ENCODE results near the gene LAMC3. TPM values are rescaled to one million over a fixed set of nuclear protein-coding genes. Genes with fewer than 3 reads are reported as not detected.

LAMC3 gene
- total RNA-seq, 1 experiment from 2014 or later, result 4.6 TPM

GRCh38 chr9:130988905-130989304 is 20.1 kb upstream of the LAMC3 start:
- no peak for TF ChIP-seq CTCF (conservative IDR thresholded peaks at IDR 0.05; ENCODE audit: low read depth, low read length)
- no peak for TF ChIP-seq EZH2 (IDR thresholded peaks at IDR 0.05; ENCODE audit: low read length, unreplicated experiment)
- TF ChIP-seq EZH2phosphoT487 (IDR thresholded peaks at IDR 0.05; ENCODE audit: borderline replicate concordance, low read length), result no peak
- Histone ChIP-seq H3K27ac (ENCODE audit: low read length) (no peak overlapping the region), H3K36me3 (ENCODE audit: low read depth, low read length) (no peaks in the 10 kb centered on the region), H3K79me2 (ENCODE audit: low read length) (no peaks in the 10 kb centered on the region), H3K27me3 (ENCODE audit: low read length) (no peaks in the 10 kb centered on the region), H4K20me1 (ENCODE audit: low read length) (no peaks in the 10 kb centered on the region), H2AFZ (ENCODE audit: low read length) (no peak overlapping the region), H3K9me2 (replicated peaks; ENCODE audit: low read length) (no peaks in the 10 kb centered on the region), H3K9ac (ENCODE audit: low read length) (no peak overlapping the region), H3K9me3 (ENCODE audit: low read length) (no peaks in the 10 kb centered on the region), H3K4me3 (ENCODE audit: low read length) (no peak overlapping the region), H3K4me2 (ENCODE audit: low read length) (no peak overlapping the region), H3F3A (ENCODE audit: low read length, unreplicated experiment) (no peaks in the 10 kb centered on the region), H3K4me1 (ENCODE audit: insufficient read depth, low read length) (no peaks in the 10 kb centered on the region)
- BruUV-seq (replicated peaks), result no TSS peak
- no peak for ATAC-seq
- CTCF ChIA-PET, result no interaction called here
- DNase-seq, result no peak
- POLR2A ChIA-PET (ENCODE audit: unreplicated experiment), result no interaction called here
- intact Hi-C loops (cut with micrococcal nuclease), result no loop called here

GRCh38 chr9:130989391-130989790 is 19.6 kb upstream of the LAMC3 start:
- TF ChIP-seq EZH2 (IDR thresholded peaks at IDR 0.05; ENCODE audit: low read length, unreplicated experiment), result no peak
- no peak for TF ChIP-seq CTCF (conservative IDR thresholded peaks at IDR 0.05; ENCODE audit: low read depth, low read length)
- no peak for TF ChIP-seq EZH2phosphoT487 (IDR thresholded peaks at IDR 0.05; ENCODE audit: borderline replicate concordance, low read length)
- Histone ChIP-seq H3K27ac (ENCODE audit: low read length) (no peak overlapping the region), H3K27me3 (ENCODE audit: low read length) (no peaks in the 10 kb centered on the region), H3K79me2 (ENCODE audit: low read length) (no peaks in the 10 kb centered on the region), H3K36me3 (ENCODE audit: low read depth, low read length) (no peaks in the 10 kb centered on the region), H4K20me1 (ENCODE audit: low read length) (no peaks in the 10 kb centered on the region), H3K9me2 (replicated peaks; ENCODE audit: low read length) (no peaks in the 10 kb centered on the region), H3K4me2 (ENCODE audit: low read length) (no peak overlapping the region), H3K4me3 (ENCODE audit: low read length) (no peak overlapping the region), H2AFZ (ENCODE audit: low read length) (no peak overlapping the region), H3F3A (ENCODE audit: low read length, unreplicated experiment) (no peaks in the 10 kb centered on the region), H3K9ac (ENCODE audit: low read length) (no peak overlapping the region), H3K9me3 (ENCODE audit: low read length) (no peaks in the 10 kb centered on the region), H3K4me1 (ENCODE audit: insufficient read depth, low read length) (no peaks in the 10 kb centered on the region)
- intact Hi-C loops (cut with micrococcal nuclease), result no loop called here
- CTCF ChIA-PET, result no interaction called here
- BruUV-seq (replicated peaks), result no TSS peak
- POLR2A ChIA-PET (ENCODE audit: unreplicated experiment), result no interaction called here
- ATAC-seq (no peak), DNase-seq (no peak)

DNA sequence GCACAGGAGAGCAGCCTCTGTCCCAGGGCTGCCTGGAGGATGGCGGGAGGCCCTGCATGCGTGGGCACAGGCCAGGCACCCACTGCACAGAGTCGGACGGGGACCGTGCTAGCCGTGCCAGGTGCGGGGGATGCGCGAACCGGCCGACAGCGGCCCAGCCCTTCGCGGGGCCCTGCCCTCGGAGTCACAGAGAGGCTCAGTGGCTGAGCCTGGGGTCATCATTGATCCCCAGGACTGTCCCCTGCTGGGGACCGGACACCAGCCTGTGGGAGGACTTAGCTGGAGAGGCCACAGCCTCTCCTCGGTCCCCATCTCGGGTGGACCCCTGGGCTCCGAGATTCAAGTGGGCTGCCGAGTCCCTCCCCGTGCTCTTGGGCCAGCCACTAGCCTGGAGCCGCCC is 19.1 kb upstream of the LAMC3 start:
- Histone ChIP-seq H3K27ac (ENCODE audit: low read length) (no peak overlapping the region), H3K9ac (ENCODE audit: low read length) (no peak overlapping the region), H2AFZ (ENCODE audit: low read length) (no peak overlapping the region), H3K4me3 (ENCODE audit: low read length) (no peak overlapping the region), H3K27me3 (ENCODE audit: low read length) (no peaks in the 10 kb centered on the region), H3K9me3 (ENCODE audit: low read length) (no peaks in the 10 kb centered on the region), H3K4me1 (ENCODE audit: insufficient read depth, low read length) (no peaks in the 10 kb centered on the region), H3K36me3 (ENCODE audit: low read depth, low read length) (no peaks in the 10 kb centered on the region), H3K4me2 (ENCODE audit: low read length) (no peak overlapping the region), H3K79me2 (ENCODE audit: low read length) (no peaks in the 10 kb centered on the region), H3F3A (ENCODE audit: low read length, unreplicated experiment) (no peaks in the 10 kb centered on the region), H3K9me2 (replicated peaks; ENCODE audit: low read length) (no peaks in the 10 kb centered on the region), H4K20me1 (ENCODE audit: low read length) (no peaks in the 10 kb centered on the region)
- CTCF ChIA-PET, result no interaction called here
- no peak for TF ChIP-seq EZH2 (IDR thresholded peaks at IDR 0.05; ENCODE audit: low read length, unreplicated experiment)
- no peak for TF ChIP-seq EZH2phosphoT487 (IDR thresholded peaks at IDR 0.05; ENCODE audit: borderline replicate concordance, low read length)
- no peak for TF ChIP-seq CTCF (conservative IDR thresholded peaks at IDR 0.05; ENCODE audit: low read depth, low read length)
- ATAC-seq, result no peak
- DNase-seq, result no peak
- POLR2A ChIA-PET (ENCODE audit: unreplicated experiment), result no interaction called here
- BruUV-seq (replicated peaks), result no TSS peak
- intact Hi-C loops (cut with micrococcal nuclease), result no loop called here
